GM23338 (cell line): ENCODE results near the gene DDR2. TPM values are rescaled to one million over a fixed set of nuclear protein-coding genes. Genes with fewer than 3 reads are reported as not detected.

ENCODE experiments used
- ATAC-seq: fragments of 200-7000 bp; cut with Tn5 transposase; 3 replicates; pipeline ENCODE4 v1.9.1; 2020
- DNase-seq: peaks from one replicate; pipeline ENCODE4 v3.0.0-alpha.2; 2015; ENCODE audit warnings: low spot score
- H2AFZ ChIP-seq: fragments of 200-600 bp; sonication (generic); 2 replicates; pipeline ENCODE4 v1.8.0; 2016; ENCODE audit warnings: antibody characterized with exemption, mild to moderate bottlenecking, moderate library complexity
- H3F3A ChIP-seq: fragments of 200-600 bp; sonication (generic); replicated peaks from 2 replicates; pipeline ENCODE4 v1.8.0; 2017; ENCODE audit warnings: antibody characterized with exemption, mixed run types, low read depth
- H3K27ac ChIP-seq: fragments of 200-600 bp; sonication (generic); 2 replicates; pipeline ENCODE4 v1.6.1; 2016; ENCODE audit warnings: low read depth
- H3K27me3 ChIP-seq: fragments of 200-600 bp; sonication (generic); 2 replicates; pipeline ENCODE4 v1.8.0; 2016; ENCODE audit warnings: mild to moderate bottlenecking, mixed run types, moderate library complexity; ENCODE audit not compliant: insufficient read depth
- H3K36me3 ChIP-seq: fragments of 200-600 bp; sonication (generic); 2 replicates; pipeline ENCODE4 v1.8.0; 2016; ENCODE audit warnings: mild to moderate bottlenecking; ENCODE audit not compliant: insufficient read depth
- H3K4me1 ChIP-seq: fragments of 200-600 bp; sonication (generic); 2 replicates; pipeline ENCODE4 v1.8.0; 2016; ENCODE audit warnings: mild to moderate bottlenecking, moderate library complexity; ENCODE audit not compliant: insufficient read depth
- H3K4me2 ChIP-seq: fragments of 200-600 bp; sonication (generic); 2 replicates; pipeline ENCODE4 v1.7.1; 2017; ENCODE audit warnings: mixed run types
- H3K4me3 ChIP-seq: fragments of 200-600 bp; sonication (generic); 2 replicates; pipeline ENCODE4 v1.6.1; 2016; ENCODE audit warnings: mixed run types
- H3K79me2 ChIP-seq: fragments of 200-600 bp; sonication (generic); replicated peaks from 2 replicates; pipeline ENCODE4 v1.8.0; 2017; ENCODE audit warnings: mild to moderate bottlenecking; ENCODE audit not compliant: insufficient read depth
- H3K9me2 ChIP-seq: fragments of 200-600 bp; sonication (generic); 2 replicates; pipeline ENCODE4 v1.8.0; 2017; ENCODE audit not compliant: insufficient read depth
- H4K20me1 ChIP-seq: fragments of 200-600 bp; sonication (generic); replicated peaks from 2 replicates; pipeline ENCODE4 v1.8.0; 2017; ENCODE audit warnings: mild to moderate bottlenecking; ENCODE audit not compliant: insufficient read depth
- H3K27ac Mint-ChIP-seq: 2 replicates; pipeline ENCODE4 v1.8.0; 2020; ENCODE audit warnings: inconsistent platforms, mild to moderate bottlenecking, moderate library complexity, mixed read lengths
- H3K27me3 Mint-ChIP-seq: 3 replicates; pipeline ENCODE4 v1.8.0; 2022; ENCODE audit warnings: low read depth, mild to moderate bottlenecking, moderate library complexity, mixed read lengths, inconsistent platforms; ENCODE audit not compliant: insufficient read depth, poor library complexity
- H3K36me3 Mint-ChIP-seq: 3 replicates; pipeline ENCODE4 v1.8.0; 2021; ENCODE audit warnings: low read depth, mild to moderate bottlenecking, inconsistent platforms, moderate library complexity, mixed read lengths
- H3K4me1 Mint-ChIP-seq: 3 replicates; pipeline ENCODE4 v1.8.0; 2020; ENCODE audit warnings: mild to moderate bottlenecking, inconsistent platforms, mixed read lengths
- H3K4me3 Mint-ChIP-seq: 3 replicates; pipeline ENCODE4 v1.8.0; 2021; ENCODE audit warnings: moderate library complexity, mild to moderate bottlenecking, inconsistent platforms, mixed read lengths
- H3K9me3 Mint-ChIP-seq: 3 replicates; pipeline ENCODE4 v1.8.0; 2020; ENCODE audit warnings: moderate library complexity, mild to moderate bottlenecking, inconsistent platforms, mixed read lengths
- CREB1 ChIP-seq: fragments of 250-450 bp; sonication (Bioruptor Pico); IDR thresholded peaks from 2 replicates; pipeline ENCODE4 v1.5.0; 2020; ENCODE audit warnings: low read depth, mild to moderate bottlenecking, moderate library complexity
- ETS1 ChIP-seq: IDR thresholded peaks from 2 replicates; pipeline ENCODE4 v1.6.1; 2016; ENCODE audit warnings: antibody characterized with exemption
- EZH2 ChIP-seq: fragments of 200-600 bp; sonication (generic); IDR thresholded peaks from one replicate; pipeline ENCODE4 v1.8.0; 2017; ENCODE audit warnings: antibody characterized with exemption, mild to moderate bottlenecking, low read depth; ENCODE audit not compliant: unreplicated experiment
- EZH2phosphoT487 ChIP-seq: fragments of 200-600 bp; sonication (generic); IDR thresholded peaks from one replicate; pipeline ENCODE4 v1.8.1; 2018; ENCODE audit warnings: antibody characterized with exemption; ENCODE audit not compliant: unreplicated experiment
- JUNB ChIP-seq: IDR thresholded peaks from one replicate; pipeline ENCODE4 v1.6.1; 2016; ENCODE audit warnings: antibody characterized with exemption; ENCODE audit not compliant: unreplicated experiment
- NANOG ChIP-seq: IDR thresholded peaks from 2 replicates; pipeline ENCODE4 v1.6.1; 2016; ENCODE audit warnings: antibody characterized with exemption, borderline replicate concordance
- POLR2AphosphoS5 ChIP-seq: IDR thresholded peaks from 2 replicates; pipeline ENCODE4 v1.6.1; 2016; ENCODE audit warnings: antibody characterized with exemption, low read depth
- REST ChIP-seq: IDR thresholded peaks from one replicate; pipeline ENCODE4 v1.6.1; 2018; ENCODE audit warnings: antibody characterized with exemption; ENCODE audit not compliant: unreplicated experiment
- STAT1 ChIP-seq: IDR thresholded peaks from one replicate; pipeline ENCODE4 v1.6.1; 2016; ENCODE audit warnings: antibody characterized with exemption; ENCODE audit not compliant: unreplicated experiment
- ZNF331 ChIP-seq: fragments of 250-450 bp; sonication (Bioruptor Pico); IDR thresholded peaks from 2 replicates; pipeline ENCODE4 v1.5.0; 2020; ENCODE audit warnings: low read depth, mild to moderate bottlenecking, moderate library complexity
- polyA plus RNA-seq: library from polyadenylated mRNA; unstranded; fragments of >200 nt; fragmentation: Nextera tagmentation; extraction: Ambion mirVana; gene quantifications from 2 replicates; pipeline ENCODE4 v1.2.1, GENCODE V29; 2016
- total RNA-seq: library from RNA; depleted of rRNA; stranded (reverse); fragments of >200 nt; shearing (Covaris generic); gene quantifications from 2 replicates; pipeline ENCODE4 v1.2.3, GENCODE V29; 2014
- TF ChIP-seq, protein P1 (sequence below), 2 experiments: fragments of 200-600 bp in 1 of 2; sonication (generic) in 1 of 2; conservative IDR thresholded peaks; 2 replicates each; pipeline versions ENCODE4 v1.5.1 to v1.6.1; 2016 to 2017; ENCODE audit warnings: antibody characterized with exemption in 2 of 2, low read depth in 2 of 2, mild to moderate bottlenecking in 2 of 2, moderate library complexity in 1 of 2

DDR2 gene
- total and polyA plus RNA-seq, 2 experiments from 2014 or later = 0.66 to 1.8 TPM

DNA sequence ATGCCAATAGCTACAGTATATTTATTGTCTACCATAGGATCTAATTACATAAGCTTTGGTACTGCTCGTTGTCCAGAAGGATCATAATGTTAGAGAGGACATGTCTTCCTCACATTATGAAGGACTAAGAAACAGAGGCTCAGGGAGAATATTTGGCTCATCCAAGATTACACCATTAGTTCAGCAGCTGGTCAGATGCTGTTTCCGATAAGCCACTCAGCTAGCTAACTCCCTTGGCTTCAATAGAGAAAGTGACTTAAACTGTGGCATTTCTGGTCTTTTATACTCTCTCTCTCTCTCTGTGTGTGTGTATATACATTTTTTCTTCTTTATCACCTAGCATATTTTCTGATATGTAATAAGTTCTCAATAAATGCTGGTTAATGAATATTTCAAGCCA, 70.4 kb downstream of the DDR2 start (continued):
- TF ChIP-seq ZNF331 (no peak), REST (no peak)

GRCh38 chr1:162703708-162704107, 71.4 kb downstream of the DDR2 start:
- no peak for ATAC-seq

More at GRCh38 chr1:162703708-162704107, 71.4 kb downstream of the DDR2 start:
- Histone ChIP-seq H3K36me3 (no peaks in the 10 kb centered on the region), H4K20me1 (no peaks in the 10 kb centered on the region), H3K27ac (no peak overlapping the region), H2AFZ (no peak overlapping the region), H3K4me3 (no peak overlapping the region), H3K9me2 (no peaks in the 10 kb centered on the region; the same call in 1 of the 2 replicates), H3K79me2 (no peaks in the 10 kb centered on the region), H3K4me2 (no peak overlapping the region), H3F3A (no peaks in the 10 kb centered on the region), H3K4me1 (no peaks in the 10 kb centered on the region; the same call in 1 of the 2 replicates), H3K27me3 (no peaks in the 10 kb centered on the region)
- no peak overlapping the region for H3K4me3 Mint-ChIP-seq
- H3K36me3 Mint-ChIP-seq = no peaks in the 10 kb centered on the region
- H3K27ac Mint-ChIP-seq = no peak overlapping the region
- H3K27me3 Mint-ChIP-seq = no peaks in the 10 kb centered on the region
- no peaks in the 10 kb centered on the region for H3K9me3 Mint-ChIP-seq
- no peaks in the 10 kb centered on the region for H3K4me1 Mint-ChIP-seq
- TF ChIP-seq EZH2 (no peak), POLR2AphosphoS5 (no peak), EZH2phosphoT487 (no peak), ETS1 (no peak), NANOG (no peak), JUNB (no peak), STAT1 (no peak), ZNF331 (no peak), CREB1 (CRISPR knock-in tag) (no peak), REST (no peak)
- TF ChIP-seq, protein P1, sequence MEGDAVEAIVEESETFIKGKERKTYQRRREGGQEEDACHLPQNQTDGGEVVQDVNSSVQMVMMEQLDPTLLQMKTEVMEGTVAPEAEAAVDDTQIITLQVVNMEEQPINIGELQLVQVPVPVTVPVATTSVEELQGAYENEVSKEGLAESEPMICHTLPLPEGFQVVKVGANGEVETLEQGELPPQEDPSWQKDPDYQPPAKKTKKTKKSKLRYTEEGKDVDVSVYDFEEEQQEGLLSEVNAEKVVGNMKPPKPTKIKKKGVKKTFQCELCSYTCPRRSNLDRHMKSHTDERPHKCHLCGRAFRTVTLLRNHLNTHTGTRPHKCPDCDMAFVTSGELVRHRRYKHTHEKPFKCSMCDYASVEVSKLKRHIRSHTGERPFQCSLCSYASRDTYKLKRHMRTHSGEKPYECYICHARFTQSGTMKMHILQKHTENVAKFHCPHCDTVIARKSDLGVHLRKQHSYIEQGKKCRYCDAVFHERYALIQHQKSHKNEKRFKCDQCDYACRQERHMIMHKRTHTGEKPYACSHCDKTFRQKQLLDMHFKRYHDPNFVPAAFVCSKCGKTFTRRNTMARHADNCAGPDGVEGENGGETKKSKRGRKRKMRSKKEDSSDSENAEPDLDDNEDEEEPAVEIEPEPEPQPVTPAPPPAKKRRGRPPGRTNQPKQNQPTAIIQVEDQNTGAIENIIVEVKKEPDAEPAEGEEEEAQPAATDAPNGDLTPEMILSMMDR (conservative IDR thresholded peaks at IDR 0.05; ENCODE audit: low read depth in 2 of 2) = no peak
- no peak for DNase-seq
